ENCODE data around the gene F13A1. TPM values are rescaled to one million over a fixed set of nuclear protein-coding genes. Genes with fewer than 3 reads are reported as not detected.

F13A1 gene
- 1.5 and 1.7 TPM in 2 replicates for total RNA-seq (2021; fragmentation: NEBNext Ultra II Directional; extraction: Animal tissue kit (Norgen Biotek cat#: 25700))
- 0.57 and 0.67 TPM in 2 replicates for polyA plus RNA-seq (2011; rRNA removed)
- polyA plus RNA-seq (2011; cell fraction: cytosol; rRNA removed): 0.87 TPM
- polyA plus RNA-seq (2011; cell fraction: nucleus; rRNA removed): 1.6 TPM
- polyA plus RNA-seq (2012, experiment 1 of 2): 0.60 to 1.2 TPM (median 0.78 TPM) in 4 replicates
- 0.42 TPM for polyA plus RNA-seq (2012, experiment 2 of 2)
- 0.69 TPM for polyA plus RNA-seq (2013, experiment 1 of 2)
- polyA plus RNA-seq (2013, experiment 2 of 2): 0.74 TPM
- 3.5 and 4.2 TPM in 2 replicates for polyA minus RNA-seq (2011; rRNA and poly(A)+ RNA removed)
- polyA minus RNA-seq (2011; cell fraction: cytosol; rRNA and poly(A)+ RNA removed): 0.73 TPM
- 6.2 TPM for polyA minus RNA-seq (2011; cell fraction: nucleus; rRNA and poly(A)+ RNA removed)
- long read RNA-seq, experiment 1, partial matches to known transcripts: 1 of 2 reads
- long read RNA-seq, experiment 1, other reads (novel, unspliced or antisense): 0 of 2 reads
- long read RNA-seq, experiment 2: 0 reads

DNA sequence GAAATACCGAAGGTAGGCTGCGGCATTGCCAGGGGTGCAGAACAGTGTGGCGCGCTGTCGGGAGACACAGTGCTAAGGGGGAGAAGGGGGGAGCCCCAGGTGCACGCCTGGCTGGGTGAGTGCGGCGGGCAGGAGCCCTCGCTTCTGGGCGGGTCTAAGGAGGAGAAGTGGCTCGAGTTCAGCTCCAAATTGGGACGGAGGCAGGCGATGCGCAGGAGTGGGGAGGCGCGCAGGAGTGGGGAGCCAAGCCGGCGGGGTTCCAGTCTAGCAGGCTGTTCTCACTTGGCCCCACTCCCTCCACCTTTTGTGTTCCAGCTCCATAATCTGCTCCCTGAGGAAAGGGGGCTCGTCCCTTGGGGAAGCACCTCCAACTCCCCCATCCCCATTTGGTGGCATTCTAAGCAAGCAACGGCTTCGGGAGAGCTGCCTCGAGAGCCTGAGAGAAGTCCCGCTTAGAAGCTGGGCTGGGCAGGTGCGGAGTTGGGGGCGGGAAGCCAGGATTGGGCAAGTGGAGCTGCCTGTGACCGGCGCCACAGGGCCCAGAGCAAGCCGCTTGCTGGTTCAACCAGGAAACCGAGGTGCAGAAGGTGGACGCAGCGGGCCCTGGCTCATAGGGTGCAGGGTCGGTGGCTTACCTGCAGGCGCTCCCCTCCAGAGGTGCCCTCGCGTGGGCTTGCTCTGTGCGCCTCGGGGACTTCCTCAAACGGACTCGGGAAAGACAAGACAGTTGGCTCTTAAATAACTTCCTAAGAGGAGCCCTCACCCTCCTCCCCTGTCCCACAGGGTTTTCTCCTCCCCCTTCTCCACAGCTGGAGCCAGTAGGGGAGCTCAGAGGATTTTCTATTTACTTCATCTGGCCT is at the start of gene F13A1:
Gene F13A1 (minus strand): TSS at position 711 of the 860 bp plus-strand sequence. CDS start 1,998 bp downstream, outside the sequence.
- Histone ChIP-seq H3K79me2 (ENCODE audit: control insufficient read depth in 1 of 2, insufficient read depth in 2 of 2, low read length in 2 of 2) (no peaks in the 10 kb centered on the region), H3K56ac (replicated peaks; ENCODE audit: insufficient read length, low read depth, low read length) (no peak within 1 kb of the TSS), H3K27ac (ENCODE audit: low read depth, low read length) (no peak within 1 kb of the TSS), H3K79me1 (ENCODE audit: low read depth, low read length) (no peaks in the 10 kb centered on the region), H3K27me3 (replicated peaks in 1 of 4; ENCODE audit: control insufficient read depth in 3 of 4, extremely low read depth in 1 of 4, insufficient read depth in 3 of 4, low read length in 3 of 4) (peaks cover 0 to 20% (median 15%) of the 10 kb centered on the region in 4 experiments; a peak in 6 of 7 replicates), H4K8ac (ENCODE audit: extremely low read depth, insufficient read depth, low read length) (peak within 1 kb of the TSS; percentile 84), H2AK5ac (ENCODE audit: low read depth, low read length) (peak within 1 kb of the TSS; percentile 60; the same call in 1 of the 2 replicates), H3K9me3 (ENCODE audit: insufficient read depth in 2 of 2, low read depth in 1 of 2, low read length in 1 of 2) (no peaks in the 10 kb centered on the region), H4K5ac (ENCODE audit: insufficient read length, low read depth, low read length) (no peak within 1 kb of the TSS), H2AFZ (ENCODE audit: low read length) (peak within 1 kb of the TSS; percentile 68), H3K23ac (ENCODE audit: insufficient read length) (no peak within 1 kb of the TSS), H2BK12ac (ENCODE audit: low read depth, low read length) (peak within 1 kb of the TSS; percentile 92; the same call in 1 of the 2 replicates), H3K4ac (replicated peaks; ENCODE audit: insufficient read length, low read depth, low read length) (no peak within 1 kb of the TSS), H2BK20ac (ENCODE audit: low read length) (no peak within 1 kb of the TSS), H3K4me1 (replicated peaks in 1 of 4; ENCODE audit: control insufficient read depth in 3 of 4, insufficient read depth in 4 of 4, low read length in 3 of 4) (peaks cover 2 to 14% (median 6%) of the 10 kb centered on the region in 4 experiments; a peak in 6 of 7 replicates), H3K18ac (ENCODE audit: extremely low read depth, low read length) (no peak within 1 kb of the TSS; the same call in 1 of the 2 replicates), H4K20me1 (replicated peaks in 1 of 2; ENCODE audit: control insufficient read depth in 1 of 2, insufficient read depth in 2 of 2, low read length in 2 of 2) (no peaks in the 10 kb centered on the region), H3K23me2 (ENCODE audit: low read depth, low read length) (peaks cover 7% of the 10 kb centered on the region; the same call in 1 of the 2 replicates), H4K91ac (replicated peaks; ENCODE audit: insufficient read length, low read length) (no peak within 1 kb of the TSS), H3K4me2 (ENCODE audit: insufficient read depth in 1 of 2, low read depth in 2 of 2, low read length in 2 of 2) (peak within 1 kb of the TSS; percentile 96 to 97), H3K9ac (replicated peaks in 1 of 4; ENCODE audit: extremely low read depth in 1 of 4, low read depth in 3 of 4, low read length in 3 of 4) (no peak within 1 kb of the TSS; a peak in 2 of 7 replicates), H3K4me3 (ENCODE audit: extremely low read depth in 1 of 4, insufficient read depth in 2 of 4, low read depth in 3 of 4, low read length in 4 of 4) (peak within 1 kb of the TSS; percentile 49 to 68 (median 52)), H3K36me3 (ENCODE audit: control insufficient read depth in 2 of 4, insufficient read depth in 4 of 4, low read length in 3 of 4) (no peaks in the 10 kb centered on the region), H2BK120ac (replicated peaks; ENCODE audit: low read depth, low read length) (no peak within 1 kb of the TSS), H3K14ac (ENCODE audit: insufficient read length) (no peak within 1 kb of the TSS), H2BK5ac (ENCODE audit: low read depth, low read length) (peak within 1 kb of the TSS; percentile 2; the same call in 1 of the 2 replicates), H2BK15ac (ENCODE audit: low read length) (peak within 1 kb of the TSS; percentile 99; the same call in 1 of the 2 replicates)
- CTCF ChIA-PET (ENCODE audit: partially characterized antibody): interaction anchor here (0.6 to 1.8 kb wide), 9 partner anchors 10 to 263 kb away, joined by 3 to 8 read pairs (median 3); no protein-coding TSS in a partner anchor
- POLR2A ChIA-PET (ENCODE audit: partially characterized antibody): interaction anchor here (1.0 to 1.2 kb wide), 3 partner anchors 13 to 228 kb away, joined by 3 read pairs; no protein-coding TSS in a partner anchor
- DNase-seq (ENCODE audit: low read depth in 1 of 2, low spot score in 2 of 2): peak in 1 of 2 experiments; percentile 72
- FAIRE-seq: no peak
- WGBS, 2 experiments (ENCODE audit: extremely low coverage in 1 of 2, insufficient coverage in 1 of 2, insufficient read length in 1 of 2, insufficient replicate concordance in 2 of 2, low coverage in 1 of 2, low lambda C conversion rate in 2 of 2, missing lambda C conversion rate in 1 of 2): 2% methylated on average over 38 of the region's 39 CpGs; no CpG with 5 or more reads in 1 of the 2 experiments
- TF ChIP-seq EZH2 (IDR thresholded peaks at IDR 0.05; ENCODE audit: low read depth, low read length, severe bottlenecking) (peak; percentile 40), SIX5 (IDR thresholded peaks at IDR 0.05; ENCODE audit: low read depth, low read length) (no peak), ATF2 (IDR thresholded peaks at IDR 0.05; ENCODE audit: low read length) (no peak), CHD2 (IDR thresholded peaks at IDR 0.05; ENCODE audit: low read length) (no peak)
- TF ChIP-seq, protein P1, sequence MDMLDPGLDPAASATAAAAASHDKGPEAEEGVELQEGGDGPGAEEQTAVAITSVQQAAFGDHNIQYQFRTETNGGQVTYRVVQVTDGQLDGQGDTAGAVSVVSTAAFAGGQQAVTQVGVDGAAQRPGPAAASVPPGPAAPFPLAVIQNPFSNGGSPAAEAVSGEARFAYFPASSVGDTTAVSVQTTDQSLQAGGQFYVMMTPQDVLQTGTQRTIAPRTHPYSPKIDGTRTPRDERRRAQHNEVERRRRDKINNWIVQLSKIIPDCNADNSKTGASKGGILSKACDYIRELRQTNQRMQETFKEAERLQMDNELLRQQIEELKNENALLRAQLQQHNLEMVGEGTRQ (IDR thresholded peaks at IDR 0.05; ENCODE audit: low read length): no peak

Data from H1 (cell line).